GM12878 (cell line): ENCODE results near the gene SCLY. TPM values are rescaled to one million over a fixed set of nuclear protein-coding genes. Genes with fewer than 3 reads are reported as not detected.

Experiments
- BCL11A ChIP-seq: IDR thresholded peaks from 2 replicates; pipeline ENCODE4 v1.6.1; 2011; ENCODE audit warnings: low read depth, low read length
- EED ChIP-seq: sonication (generic); IDR thresholded peaks from 2 replicates; pipeline ENCODE4 v1.6.1; 2016; ENCODE audit warnings: antibody characterized with exemption, low read depth
- EZH2 ChIP-seq: IDR thresholded peaks from 2 replicates; pipeline ENCODE4 v1.6.1; 2012; ENCODE audit warnings: low read depth, mild to moderate bottlenecking, control low read depth, inconsistent platforms, low read length, borderline replicate concordance; ENCODE audit not compliant: control insufficient read depth
- FOS ChIP-seq: IDR thresholded peaks from 3 replicates; pipeline ENCODE4 v1.6.1; 2011; ENCODE audit warnings: borderline replicate concordance; ENCODE audit not compliant: insufficient read length; ENCODE audit errors: extremely low read depth
- HDAC2 ChIP-seq: fragments of 200-600 bp; sonication (generic); IDR thresholded peaks from 2 replicates; pipeline ENCODE4 v1.6.1; 2017
- KLF5 ChIP-seq: fragments of 450-650 bp; IDR thresholded peaks from 2 replicates; pipeline ENCODE4 v1.6.1; 2014; ENCODE audit warnings: mild to moderate bottlenecking; ENCODE audit not compliant: partially characterized antibody
- PRDM15 ChIP-seq: fragments of 450-650 bp; formaldehyde crosslinking; IDR thresholded peaks from 2 replicates; pipeline ENCODE4 v1.4.0; 2020; ENCODE audit warnings: mild to moderate bottlenecking, moderate library complexity
- SIN3A ChIP-seq: IDR thresholded peaks from 2 replicates; pipeline ENCODE4 v1.6.1; 2012; ENCODE audit warnings: low read depth, low read length, improper control_type of control experiment
- TAF1 ChIP-seq: IDR thresholded peaks from 2 replicates; pipeline ENCODE4 v1.6.1; 2011; ENCODE audit warnings: mild to moderate bottlenecking, low read depth, low read length, borderline replicate concordance
- polyA plus RNA-seq, 11 experiments: library from polyadenylated mRNA; depleted of rRNA in 4 of 11; unstranded in 6 of 11; stranded (reverse) in 5 of 11; fragments of >200 nt; fragmentation: Nextera tagmentation in 4 of 11; fragmentation: Illumina TruSeq in 1 of 11; extraction: Ambion mirVana in 4 of 11; extraction: Trizol in 1 of 11; gene quantifications; 1 replicate in 1 of 11; 2 replicates in 10 of 11; pipeline versions ENCODE4 v1.2.1 to v1.2.3, GENCODE V29; 2011 to 2016; ENCODE audit warnings: inconsistent platforms in 2 of 11, missing spikeins in 2 of 11, low read depth in 1 of 11
- total RNA-seq, 4 experiments: library from RNA; depleted of rRNA in 3 of 4; stranded (reverse); fragments of >200 nt in 3 of 4; fragmentation: Illumina TruSeq in 1 of 4; extraction: Trizol in 1 of 4; gene quantifications; 2 replicates each; pipeline versions ENCODE4 v1.2.1 to v1.2.3, GENCODE V29; 2013 to 2021
- TF ChIP-seq, protein P1 (sequence below): IDR thresholded peaks from 2 replicates; pipeline ENCODE4 v1.6.1; 2011; ENCODE audit warnings: low read depth, low read length, improper control_type of control experiment, borderline replicate concordance
- TF ChIP-seq, protein P2 (sequence below): fragments of 450-650 bp; formaldehyde crosslinking; IDR thresholded peaks from 2 replicates; pipeline ENCODE4 v1.5.0; 2022; ENCODE audit warnings: mild to moderate bottlenecking, missing genetic modification characterization

SCLY gene
- total and polyA plus RNA-seq, 10 of the 15 experiments (the other 5 are each of a cell fraction or from before 2014, with no cell fraction given), result 3.3 to 49.1 (median 32.3) TPM

- TF ChIP-seq, protein P1, sequence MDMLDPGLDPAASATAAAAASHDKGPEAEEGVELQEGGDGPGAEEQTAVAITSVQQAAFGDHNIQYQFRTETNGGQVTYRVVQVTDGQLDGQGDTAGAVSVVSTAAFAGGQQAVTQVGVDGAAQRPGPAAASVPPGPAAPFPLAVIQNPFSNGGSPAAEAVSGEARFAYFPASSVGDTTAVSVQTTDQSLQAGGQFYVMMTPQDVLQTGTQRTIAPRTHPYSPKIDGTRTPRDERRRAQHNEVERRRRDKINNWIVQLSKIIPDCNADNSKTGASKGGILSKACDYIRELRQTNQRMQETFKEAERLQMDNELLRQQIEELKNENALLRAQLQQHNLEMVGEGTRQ, result no peak
- TF ChIP-seq SIN3A, result no peak
- TF ChIP-seq PRDM15 (CRISPR knock-in tag), result no peak
- TF ChIP-seq, protein P2, sequence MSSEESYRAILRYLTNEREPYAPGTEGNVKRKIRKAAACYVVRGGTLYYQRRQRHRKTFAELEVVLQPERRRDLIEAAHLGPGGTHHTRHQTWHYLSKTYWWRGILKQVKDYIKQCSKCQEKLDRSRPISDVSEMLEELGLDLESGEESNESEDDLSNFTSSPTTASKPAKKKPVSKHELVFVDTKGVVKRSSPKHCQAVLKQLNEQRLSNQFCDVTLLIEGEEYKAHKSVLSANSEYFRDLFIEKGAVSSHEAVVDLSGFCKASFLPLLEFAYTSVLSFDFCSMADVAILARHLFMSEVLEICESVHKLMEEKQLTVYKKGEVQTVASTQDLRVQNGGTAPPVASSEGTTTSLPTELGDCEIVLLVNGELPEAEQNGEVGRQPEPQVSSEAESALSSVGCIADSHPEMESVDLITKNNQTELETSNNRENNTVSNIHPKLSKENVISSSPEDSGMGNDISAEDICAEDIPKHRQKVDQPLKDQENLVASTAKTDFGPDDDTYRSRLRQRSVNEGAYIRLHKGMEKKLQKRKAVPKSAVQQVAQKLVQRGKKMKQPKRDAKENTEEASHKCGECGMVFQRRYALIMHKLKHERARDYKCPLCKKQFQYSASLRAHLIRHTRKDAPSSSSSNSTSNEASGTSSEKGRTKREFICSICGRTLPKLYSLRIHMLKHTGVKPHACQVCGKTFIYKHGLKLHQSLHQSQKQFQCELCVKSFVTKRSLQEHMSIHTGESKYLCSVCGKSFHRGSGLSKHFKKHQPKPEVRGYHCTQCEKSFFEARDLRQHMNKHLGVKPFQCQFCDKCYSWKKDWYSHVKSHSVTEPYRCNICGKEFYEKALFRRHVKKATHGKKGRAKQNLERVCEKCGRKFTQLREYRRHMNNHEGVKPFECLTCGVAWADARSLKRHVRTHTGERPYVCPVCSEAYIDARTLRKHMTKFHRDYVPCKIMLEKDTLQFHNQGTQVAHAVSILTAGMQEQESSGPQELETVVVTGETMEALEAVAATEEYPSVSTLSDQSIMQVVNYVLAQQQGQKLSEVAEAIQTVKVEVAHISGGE (CRISPR knock-in tag), result no peak
- no peak for TF ChIP-seq EZH2
- no peak for TF ChIP-seq TAF1
- no peak for TF ChIP-seq HDAC2
- TF ChIP-seq FOS, result no peak
- no peak for TF ChIP-seq KLF5
- TF ChIP-seq EED, result no peak
- TF ChIP-seq BCL11A, result no peak
Measured at GRCh38 chr2:238024986-238025385, 35.8 kb upstream of the SCLY start (continued).
